Endothelial cell of umbilical vein (primary cell): ENCODE data around the gene NR2C1. TPM values are rescaled to one million over a fixed set of nuclear protein-coding genes. Genes with fewer than 3 reads are reported as not detected.
"Not testable (repeated sequence)": the region's sequence is repeated elsewhere in the genome, so short reads cannot be mapped to it uniquely, and the experiment has no call there.

Experiments used
- BruUV-seq: library from RNA; stranded (reverse); fragments of 400-500 nt; replicated peaks from 2 replicates; lab custom pipeline; 2021; lab: Mats Ljungman, UMichigan
- CTCF ChIA-PET: fragments of 300-600, 350-600 bp; sonication (Branson Sonifier 250); formaldehyde crosslinking; loops from one replicate; lab custom pipeline; 2021; ENCODE audit warnings: antibody characterized with exemption, inconsistent platforms; lab: Charles Lee
- POLR2A ChIA-PET: fragments of 300-600, 350-600 bp; sonication (Branson Sonifier 250); formaldehyde crosslinking; loops from one replicate; lab custom pipeline; 2021; ENCODE audit warnings: antibody characterized with exemption, inconsistent platforms; lab: Charles Lee
- DNase-seq: peaks from one replicate; pipeline ENCODE4 v3.0.0-alpha.2; 2011; ENCODE audit warnings: low read depth, low spot score
- FAIRE-seq: peaks from 2 replicates; lab custom pipeline; 2011; peaks lifted over from hg19 to GRCh38; lab: Jason Lieb, UNC
- H2AFZ ChIP-seq: 2 replicates; pipeline ENCODE4 v1.6.0; 2012; ENCODE audit warnings: low read depth, low read length, control low read depth, inconsistent platforms
- H3K27ac ChIP-seq: 2 replicates; pipeline ENCODE4 v1.5.1; 2011; ENCODE audit warnings: low read depth, mild to moderate bottlenecking, control low read depth, low read length, moderate library complexity; ENCODE audit not compliant: insufficient read depth
- H3K27me3 ChIP-seq, 2 experiments: 2 replicates each; pipeline versions ENCODE4 v1.6.0 to v1.6.1; 2011; ENCODE audit warnings: low read length in 2 of 2, mixed read lengths in 1 of 2; ENCODE audit not compliant: control insufficient read depth in 2 of 2, insufficient read depth in 2 of 2
- H3K36me3 ChIP-seq, 2 experiments: 2 replicates in 1 of 2; 3 replicates in 1 of 2; pipeline ENCODE4 v1.5.1; 2011; ENCODE audit warnings: low read length in 2 of 2, mild to moderate bottlenecking in 1 of 2, moderate library complexity in 1 of 2; ENCODE audit not compliant: control insufficient read depth in 2 of 2, insufficient read depth in 2 of 2; ENCODE audit errors: extremely low read depth in 1 of 2
- H3K4me1 ChIP-seq: 3 replicates; pipeline ENCODE4 v1.5.1; 2011; ENCODE audit warnings: mild to moderate bottlenecking, low read length; ENCODE audit not compliant: control insufficient read depth, insufficient read depth; ENCODE audit errors: extremely low read depth
- H3K4me2 ChIP-seq: 2 replicates; pipeline ENCODE4 v1.6.1; 2011; ENCODE audit warnings: low read length, control low read depth, mixed read lengths; ENCODE audit not compliant: insufficient read depth
- H3K4me3 ChIP-seq, 3 experiments: fragments of 200-600 bp in 1 of 3; sonication (generic), shearing (Covaris generic) in 1 of 3; replicated peaks in 1 of 3; 2 replicates each; pipeline ENCODE4 v1.5.1; 2011 to 2016; ENCODE audit warnings: control low read depth in 3 of 3, low read length in 3 of 3, mild to moderate bottlenecking in 2 of 3, inconsistent platforms in 1 of 3, low read depth in 1 of 3, moderate library complexity in 1 of 3; ENCODE audit not compliant: insufficient read depth in 1 of 3
- H3K79me2 ChIP-seq: 2 replicates; pipeline ENCODE4 v1.6.0; 2012; ENCODE audit warnings: low read length, inconsistent platforms; ENCODE audit not compliant: control insufficient read depth, insufficient read depth
- H3K9ac ChIP-seq: replicated peaks from 2 replicates; pipeline ENCODE3; 2011; ENCODE audit warnings: low read length, control low read depth; ENCODE audit not compliant: insufficient read depth; ENCODE audit errors: extremely low read depth
- H3K9me1 ChIP-seq: replicated peaks from 3 replicates; pipeline ENCODE4 v1.6.0; 2011; ENCODE audit warnings: mild to moderate bottlenecking, low read length; ENCODE audit not compliant: control insufficient read depth, insufficient read depth; ENCODE audit errors: extremely low read depth
- H3K9me3 ChIP-seq: replicated peaks from 2 replicates; pipeline ENCODE4 v1.5.1; 2012; ENCODE audit warnings: low read length, inconsistent platforms; ENCODE audit not compliant: control insufficient read depth, insufficient read depth
- H4K20me1 ChIP-seq: replicated peaks from 2 replicates; pipeline ENCODE3; 2011; ENCODE audit warnings: mild to moderate bottlenecking, low read length; ENCODE audit not compliant: control insufficient read depth, insufficient read depth; ENCODE audit errors: extremely low read depth
- CTCF ChIP-seq, 2 donors: IDR thresholded peaks; 1 replicate in 1 of 2; 2 replicates in 1 of 2; pipeline ENCODE4 v1.5.1; 2011; ENCODE audit warnings: low read length in 2 of 2, mild to moderate bottlenecking in 2 of 2, moderate library complexity in 2 of 2, control low read depth in 1 of 2, inconsistent platforms in 1 of 2, low read depth in 1 of 2; ENCODE audit not compliant: insufficient read depth in 1 of 2; ENCODE audit errors: extremely low read depth in 1 of 2
- EZH2 ChIP-seq: IDR thresholded peaks from 2 replicates; pipeline ENCODE4 v1.6.1; 2012; ENCODE audit warnings: borderline replicate concordance, low read depth, mild to moderate bottlenecking, moderate library complexity, low read length, inconsistent platforms; ENCODE audit not compliant: severe bottlenecking
- FOS ChIP-seq: IDR thresholded peaks from 2 replicates; pipeline ENCODE4 v1.6.1; 2011; ENCODE audit warnings: mild to moderate bottlenecking, low read length, moderate library complexity, borderline replicate concordance; ENCODE audit not compliant: insufficient read depth
- GATA2 ChIP-seq: IDR thresholded peaks from 2 replicates; pipeline ENCODE4 v1.7.0; 2011; ENCODE audit warnings: low read depth, mild to moderate bottlenecking, moderate library complexity, mixed read lengths, low read length; ENCODE audit not compliant: insufficient read length, insufficient read depth
- JUN ChIP-seq: IDR thresholded peaks from 2 replicates; pipeline ENCODE4 v1.6.1; 2011; ENCODE audit warnings: borderline replicate concordance, low read depth; ENCODE audit not compliant: insufficient read length, insufficient read depth
- MAX ChIP-seq: IDR thresholded peaks from 2 replicates; pipeline ENCODE4 v1.6.1; 2011; ENCODE audit not compliant: insufficient read depth, insufficient read length
- MYC ChIP-seq: IDR thresholded peaks from one replicate; pipeline ENCODE4 v1.6.1; 2011; ENCODE audit warnings: mild to moderate bottlenecking, low read depth, low read length
- POLR2A ChIP-seq: IDR thresholded peaks from 2 replicates; pipeline ENCODE4 v1.6.1; 2012; ENCODE audit warnings: low read depth, mild to moderate bottlenecking, control low read depth, low read length
- POLR2AphosphoS5 ChIP-seq: IDR thresholded peaks from 2 replicates; pipeline ENCODE4 v1.6.1; 2012; ENCODE audit warnings: low read depth, mild to moderate bottlenecking, control low read depth, low read length, moderate library complexity; ENCODE audit not compliant: insufficient read depth
- dilution Hi-C: fragments of 300-500 bp; cut with MboI; formaldehyde crosslinking; loops from one replicate; pipeline ENCODE4 v1.15.0; 2019; ENCODE audit warnings: low sequenced_read_pairs; ENCODE audit not compliant: extremely low pct_ligation_motif_present
- intact Hi-C: fragments of 100-400 bp; cut with micrococcal nuclease; formaldehyde crosslinking; loops from one replicate; pipeline ENCODE4 v1.10.0; 2022
- polyA plus RNA-seq, 4 experiments: library from polyadenylated mRNA; depleted of rRNA in 3 of 4; stranded (reverse) in 3 of 4; unstranded in 1 of 4; fragments of >200 nt; gene quantifications; 2 replicates each; pipeline versions ENCODE4 v1.2.1 to v1.2.3, GENCODE V29; 2011 to 2012; ENCODE audit warnings: missing spikeins in 1 of 4
- total RNA-seq: library from RNA; stranded (reverse); gene quantifications from 2 replicates; pipeline ENCODE4 v1.2.3, GENCODE V29; 2021

NR2C1 gene
- total and polyA plus RNA-seq, 2 donors (not counting 3 experiments of a cell fraction or from before 2014, with no cell fraction given): 21.0 to 37.7 TPM

GRCh38 chr12:95102916-95103671 is 29.7 kb upstream of the NR2C1 start:
- peak; percentile 94 for FAIRE-seq
- intact Hi-C loops (loop anchor here (1.0 to 5.0 kb wide), 2 partner anchors 30 to 369 kb away; partner anchors contain the start of genes METAP2 and NR2C1), dilution Hi-C loops (loop anchor here (25.0 kb wide), 1 partner anchor 109 kb away; the partner anchor contains the start of genes FGD6 and VEZT)
- TF ChIP-seq MYC (no peak), POLR2AphosphoS5 (peak; percentile 44), POLR2A (peak; percentile 36), CTCF (IDR thresholded peaks at IDR 0.05; ENCODE audit: extremely low read depth in 1 of 2, insufficient read depth in 1 of 2, low read depth in 1 of 2, low read length in 2 of 2) (no peak), EZH2 (no peak), FOS (peak; percentile 79), MAX (no peak), GATA2 (no peak), JUN (peak; percentile 91)
- Histone ChIP-seq H3K9me1 (no peaks in the 10 kb centered on the region), H3K79me2 (no peaks in the 10 kb centered on the region), H3K27ac (peak overlapping the region; percentile 59), H3K27me3 (no peaks in the 10 kb centered on the region), H2AFZ (no peak overlapping the region), H3K4me2 (peak overlapping the region; percentile 66), H3K9me3 (no peaks in the 10 kb centered on the region), H3K4me3 (no peak overlapping the region), H3K36me3 (peaks cover 6 to 12% of the 10 kb centered on the region in 2 experiments), H3K9ac (peak overlapping the region; percentile 8), H4K20me1 (no peaks in the 10 kb centered on the region), H3K4me1 (peaks cover 15% of the 10 kb centered on the region)
- CTCF ChIA-PET: interaction anchor here (2.6 kb wide), 1 partner anchor 19 kb away, joined by 5 read pairs; no protein-coding TSS in a partner anchor
- peak; percentile 82 for DNase-seq
- POLR2A ChIA-PET: no interaction called here
- BruUV-seq: no TSS peak

GRCh38 chr12:95101957-95102356 is 28.5 kb upstream of the NR2C1 start:
- intact Hi-C loops (loop anchor here (5.0 kb wide), 1 partner anchor 370 kb away; the partner anchor contains the start of gene METAP2), dilution Hi-C loops (loop anchor here (25.0 kb wide), 1 partner anchor 110 kb away; the partner anchor contains the start of genes FGD6 and VEZT)
- H3K9ac ChIP-seq, H3K36me3 ChIP-seq, FAIRE-seq, CTCF ChIA-PET, POLR2A ChIA-PET, H3K9me3 ChIP-seq, H3K4me2 ChIP-seq, H3K27me3 ChIP-seq, H3K79me2 ChIP-seq, H4K20me1 ChIP-seq, BruUV-seq, DNase-seq, H3K4me3 ChIP-seq, H3K9me1 ChIP-seq, H3K27ac ChIP-seq, H2AFZ ChIP-seq: not testable (repeated sequence)
- peaks cover 15% of the 10 kb centered on the region for H3K4me1 ChIP-seq
